GM06990 (cell line): ENCODE data around the gene PSMA5.
"Not testable (repeated sequence)": the region's sequence is repeated elsewhere in the genome, so short reads cannot be mapped to it uniquely, and the experiment has no call there.

Experiments used
- DNase-seq: peaks from one replicate; pipeline ENCODE4 v3.0.0-alpha.2; 2011; ENCODE audit not compliant: insufficient read length; ENCODE audit errors: extremely low read depth
- H3K27me3 ChIP-seq: replicated peaks from 2 replicates; pipeline ENCODE4 v1.6.0; 2011; ENCODE audit warnings: low read length; ENCODE audit not compliant: control insufficient read depth, insufficient read depth
- H3K36me3 ChIP-seq: 2 replicates; pipeline ENCODE4 v1.5.1; 2011; ENCODE audit warnings: low read length; ENCODE audit not compliant: control insufficient read depth, insufficient read depth
- H3K4me3 ChIP-seq: replicated peaks from 2 replicates; pipeline ENCODE4 v1.5.1; 2011; ENCODE audit warnings: low read depth, mild to moderate bottlenecking, control low read depth, low read length
- CTCF ChIP-seq: IDR thresholded peaks from 2 replicates; pipeline ENCODE4 v1.5.1; 2011; ENCODE audit warnings: low read length, control low read depth, mild to moderate bottlenecking, inconsistent platforms; ENCODE audit not compliant: insufficient read depth, poor library complexity, severe bottlenecking

Gene PSMA5

GRCh38 chr1:109396513-109396839, 29.8 kb downstream of the PSMA5 start:
- H3K4me3 ChIP-seq: no peak overlapping the region
- no peak for TF ChIP-seq CTCF
- no peak for DNase-seq
- no peaks in the 10 kb centered on the region; the same call in 1 of the 2 replicates for H3K36me3 ChIP-seq
- no peaks in the 10 kb centered on the region; the same call in 1 of the 2 replicates for H3K27me3 ChIP-seq

GRCh38 chr1:109395602-109396512, 30.4 kb downstream of the PSMA5 start:
- no peak for TF ChIP-seq CTCF

GRCh38 chr1:109395282-109395599, 31.0 kb downstream of the PSMA5 start:
- H3K4me3 ChIP-seq, DNase-seq, H3K36me3 ChIP-seq, H3K27me3 ChIP-seq: not testable (repeated sequence)

More at GRCh38 chr1:109395602-109396512, 30.4 kb downstream of the PSMA5 start:
- H3K36me3 ChIP-seq: no peaks in the 10 kb centered on the region; the same call in 1 of the 2 replicates
- no peak for DNase-seq
- no peaks in the 10 kb centered on the region; the same call in 1 of the 2 replicates for H3K27me3 ChIP-seq
- H3K4me3 ChIP-seq: no peak overlapping the region

- Histone ChIP-seq H3K4me3 (no peak overlapping the region), H3K36me3 (no peaks in the 10 kb centered on the region), H3K27me3 (no peaks in the 10 kb centered on the region; the same call in 1 of the 2 replicates)
- no peak for TF ChIP-seq CTCF
- DNase-seq: no peak
Measured at GRCh38 chr1:109394591-109395281, 31.5 kb downstream of the PSMA5 start.

GRCh38 chr1:109393617-109394233, 32.5 kb downstream of the PSMA5 start:
- H3K4me3 ChIP-seq: no peak overlapping the region
- TF ChIP-seq CTCF: no peak
- no peak for DNase-seq
- no peaks in the 10 kb centered on the region for H3K36me3 ChIP-seq
- no peaks in the 10 kb centered on the region; the same call in 1 of the 2 replicates for H3K27me3 ChIP-seq
